ENCODE data around the gene SSTR3. TPM values are rescaled to one million over a fixed set of nuclear protein-coding genes. Genes with fewer than 3 reads are reported as not detected.
"Not testable (repeated sequence)": the region's sequence is repeated elsewhere in the genome, so short reads cannot be mapped to it uniquely, and the experiment has no call there.

SSTR3 gene
- total and polyA plus RNA-seq, 10 of the 15 experiments (the other 5 are each of a cell fraction or from before 2014, with no cell fraction given), result 0.03 to 4.5 (median 2.4) TPM

- Histone ChIP-seq H3K79me2 (ENCODE audit: control insufficient read depth, insufficient read depth, low read length) (no peaks in the 10 kb centered on the region), H4K20me1 (ENCODE audit: control insufficient read depth, insufficient read depth) (no peaks in the 10 kb centered on the region), H3K27me3 (replicated peaks in 1 of 2; ENCODE audit: control insufficient read depth in 2 of 2, insufficient read depth in 2 of 2, low read length in 1 of 2) (no peaks in the 10 kb centered on the region), H3K27ac (ENCODE audit: control insufficient read depth, insufficient read depth) (no peak overlapping the region), H3K36me3 (ENCODE audit: control insufficient read depth in 2 of 2, insufficient read depth in 2 of 2, low read length in 1 of 2) (no peaks in the 10 kb centered on the region), H3K4me3 (no peak overlapping the region), H3K4me2 (ENCODE audit: control insufficient read depth, insufficient read depth) (no peak overlapping the region), H3K9ac (ENCODE audit: control insufficient read depth, insufficient read depth, low read length) (no peak overlapping the region), H3K4me1 (ENCODE audit: control insufficient read depth, insufficient read depth, low read length) (peaks cover 13% of the 10 kb centered on the region), H3K9me3 (replicated peaks; ENCODE audit: control insufficient read depth, insufficient read depth, low read length) (no peaks in the 10 kb centered on the region), H2AFZ (ENCODE audit: control insufficient read depth, low read depth, low read length) (no peak overlapping the region)
- in situ Hi-C loops (cut with MboI), result no loop called here
- no peak for TF ChIP-seq IKZF1 (conservative IDR thresholded peaks at IDR 0.05)
- no peak for TF ChIP-seq ZNF274 (IDR thresholded peaks at IDR 0.05; ENCODE audit: insufficient read depth, insufficient read length)
- no peak for TF ChIP-seq RB1 (IDR thresholded peaks at IDR 0.05; ENCODE audit: borderline replicate concordance)
- ChIA-PET SMC1A (ENCODE audit: uncharacterized antibody, unreplicated experiment) (interaction anchor here (1.3 to 5.6 kb wide), 3 partner anchors 8 to 23 kb away, joined by 3 to 58 read pairs (median 5); partner anchors contain the start of gene RAC2), POLR2A (interaction anchor here (0.5 to 4.3 kb wide), 2 partner anchors 8 to 30 kb away, joined by 8 to 36 read pairs; partner anchors contain the start of gene RAC2), RAD21 (ENCODE audit: unreplicated experiment) (interaction anchor here (1.9 to 6.6 kb wide), 2 partner anchors 10 to 53 kb away, joined by 6 to 84 read pairs; partner anchors contain the start of gene RAC2), CTCF (interaction anchor here (0.7 to 3.2 kb wide), 5 partner anchors 9 to 219 kb away, joined by 3 to 11 read pairs (median 3); partner anchors contain the start of gene RAC2)
- intact Hi-C loops (cut with micrococcal nuclease; ENCODE audit: unreplicated experiment), result no loop called here
- ATAC-seq, result no peak
- BruUV-seq (replicated peaks), result no TSS peak
- no peak for FAIRE-seq
- WGBS (ENCODE audit: insufficient coverage, insufficient replicate concordance, low lambda C conversion rate, missing lambda C conversion rate), result 70% methylated on average over 7 of the region's 7 CpGs
- no peak for DNase-seq (ENCODE audit: low read depth, low spot score)
Measured at GRCh38 chr22:37253126-37253660, 40.9 kb upstream of the SSTR3 start.

GRCh38 chr22:37251836-37252235 lies 39.6 kb upstream of the SSTR3 start:
- in situ Hi-C loops (cut with MboI); H3K9me3 ChIP-seq (replicated peaks; ENCODE audit: control insufficient read depth, insufficient read depth, low read length); H3K4me3 ChIP-seq; H3K79me2 ChIP-seq (ENCODE audit: control insufficient read depth, insufficient read depth, low read length); H3K9ac ChIP-seq (ENCODE audit: control insufficient read depth, insufficient read depth, low read length); ATAC-seq; FAIRE-seq; H3K36me3 ChIP-seq (ENCODE audit: control insufficient read depth in 2 of 2, insufficient read depth in 2 of 2, low read length in 1 of 2); H3K27me3 ChIP-seq (replicated peaks in 1 of 2; ENCODE audit: control insufficient read depth in 2 of 2, insufficient read depth in 2 of 2, low read length in 1 of 2); intact Hi-C loops (cut with micrococcal nuclease; ENCODE audit: unreplicated experiment); H2AFZ ChIP-seq (ENCODE audit: control insufficient read depth, low read depth, low read length); BruUV-seq (replicated peaks); H4K20me1 ChIP-seq (ENCODE audit: control insufficient read depth, insufficient read depth); H3K27ac ChIP-seq (ENCODE audit: control insufficient read depth, insufficient read depth); DNase-seq (ENCODE audit: low read depth, low spot score); H3K4me2 ChIP-seq (ENCODE audit: control insufficient read depth, insufficient read depth): not testable (repeated sequence)
- ChIA-PET CTCF (interaction anchor here (0.9 to 3.2 kb wide), 6 partner anchors 7 to 63 kb away, joined by 3 to 16 read pairs (median 6); partner anchors contain the start of gene RAC2), RAD21 (ENCODE audit: unreplicated experiment) (interaction anchor here (6.6 kb wide), 1 partner anchor 9 kb away, joined by 84 read pairs; the partner anchor contains the start of gene RAC2), POLR2A (interaction anchor here (0.7 to 1.0 kb wide), 2 partner anchors 8 to 171 kb away, joined by 3 to 5 read pairs; no protein-coding TSS in a partner anchor), SMC1A (ENCODE audit: uncharacterized antibody, unreplicated experiment) (interaction anchor here (1.5 to 5.6 kb wide), 3 partner anchors 7 to 22 kb away, joined by 3 to 58 read pairs (median 22); partner anchors contain the start of gene RAC2)
- H3K4me1 ChIP-seq (ENCODE audit: control insufficient read depth, insufficient read depth, low read length), result peaks cover 14% of the 10 kb centered on the region
- WGBS (ENCODE audit: insufficient coverage, insufficient replicate concordance, low lambda C conversion rate, missing lambda C conversion rate), result 74% methylated on average over 7 of the region's 8 CpGs

Data from GM12878 (cell line).